ENCODE results near the gene GREB1. TPM values are rescaled to one million over a fixed set of nuclear protein-coding genes. Genes with fewer than 3 reads are reported as not detected.

GREB1 gene
- total RNA-seq, 1 experiment from 2014 or later = 16.5 TPM

GRCh38 chr2:11576398-11576797 is 42.6 kb downstream of the GREB1 start:
- Histone ChIP-seq H3K9me3 (ENCODE audit: control insufficient read depth, low read depth, low read length) (no peaks in the 10 kb centered on the region), H2BK120ac (ENCODE audit: low read depth, low read length, poor library complexity, severe bottlenecking) (no peak overlapping the region), H2BK15ac (ENCODE audit: low read depth, low read length) (no peak overlapping the region), H3K14ac (ENCODE audit: insufficient read depth, low read length) (no peak overlapping the region), H3K4me2 (ENCODE audit: insufficient read depth, insufficient read length, low read length) (no peak overlapping the region), H3K79me2 (ENCODE audit: insufficient read depth, low read length) (no peaks in the 10 kb centered on the region), H3T11ph (ENCODE audit: low read length) (no peak overlapping the region), H3K56ac (ENCODE audit: insufficient read length, low read depth, low read length) (no peak overlapping the region), H4K5ac (ENCODE audit: insufficient read length, low read depth, low read length) (no peak overlapping the region), H4K8ac (replicated peaks; ENCODE audit: insufficient read length, low read depth, low read length) (no peak overlapping the region), H3K18ac (ENCODE audit: insufficient read length, low read depth, low read length) (no peak overlapping the region), H3K23me2 (ENCODE audit: insufficient read length, low read depth, low read length, poor library complexity, severe bottlenecking) (no peaks in the 10 kb centered on the region), H3K9ac (ENCODE audit: extremely low read depth, insufficient read length, low read length) (no peak overlapping the region), H2BK20ac (ENCODE audit: low read depth, low read length, poor library complexity, severe bottlenecking) (no peak overlapping the region), H3K27ac (ENCODE audit: insufficient read length, low read depth, low read length) (no peak overlapping the region), H2AFZ (ENCODE audit: low read length) (no peak overlapping the region), H4K20me1 (ENCODE audit: control insufficient read depth, insufficient read depth, insufficient read length) (no peaks in the 10 kb centered on the region), H2BK5ac (ENCODE audit: insufficient read length, low read length) (no peak overlapping the region), H4K91ac (ENCODE audit: insufficient read length, low read depth, low read length) (no peak overlapping the region), H2BK12ac (ENCODE audit: insufficient read length, low read depth, low read length) (no peak overlapping the region), H3K4ac (ENCODE audit: low read depth, low read length) (no peak overlapping the region), H2AK5ac (ENCODE audit: insufficient read length, low read length) (no peak overlapping the region), H3K79me1 (ENCODE audit: insufficient read depth, low read depth, low read length, poor library complexity, severe bottlenecking) (no peaks in the 10 kb centered on the region), H3K23ac (ENCODE audit: insufficient read length, low read depth, low read length) (no peak overlapping the region), H3K27me3 (ENCODE audit: insufficient read depth, low read length) (no peaks in the 10 kb centered on the region), H3K4me1 (ENCODE audit: insufficient read depth, low read length) (peaks cover 6% of the 10 kb centered on the region; the same call in 1 of the 2 replicates)
- Mint-ChIP-seq H3K9me3 (no peaks in the 10 kb centered on the region), H3K27me3 (ENCODE audit: low read depth) (peaks cover 3% of the 10 kb centered on the region; the same call in 1 of the 2 replicates), H3K36me3 (ENCODE audit: insufficient read depth in 1 of 3, low read depth in 3 of 3) (peaks cover 10 to 13% (median 12%) of the 10 kb centered on the region in 3 experiments; a peak in 6 of 7 replicates), H3K27ac (no peak overlapping the region), H3K4me1 (peaks cover 38 to 41% of the 10 kb centered on the region in 2 experiments), H3K4me3 (no peak overlapping the region)
- no CpG with 5 or more reads among the region's 10 CpGs for WGBS (ENCODE audit: extremely low coverage, insufficient read length, low lambda C conversion rate)
- no peak for TF ChIP-seq CTCF (conservative IDR thresholded peaks at IDR 0.05)
- DNase-seq = no peak
